HEK293 (cell line): Measurements from ENCODE around the gene KCNA4.

Experiments
- CTCF ChIP-seq: fragments of 450-650 bp; formaldehyde crosslinking; IDR thresholded peaks from 2 replicates; pipeline ENCODE4 v1.5.1; 2016; ENCODE audit warnings: missing biosample characterization, missing genetic modification characterization
- SP3 ChIP-seq: fragments of 450-650 bp; formaldehyde crosslinking; IDR thresholded peaks from 2 replicates; pipeline ENCODE4 v1.5.1; 2016; ENCODE audit warnings: missing biosample characterization, missing genetic modification characterization
- ZBTB20 ChIP-seq: fragments of 450-650 bp; formaldehyde crosslinking; IDR thresholded peaks from 2 replicates; pipeline ENCODE4 v1.5.1; 2016; ENCODE audit warnings: missing biosample characterization, missing genetic modification characterization
- ZNF24 ChIP-seq: fragments of 450-650 bp; formaldehyde crosslinking; IDR thresholded peaks from 2 replicates; pipeline ENCODE4 v1.5.1; 2016; ENCODE audit warnings: missing biosample characterization, missing genetic modification characterization
- ZNF629 ChIP-seq: fragments of 450-650 bp; formaldehyde crosslinking; IDR thresholded peaks from 2 replicates; pipeline ENCODE4 v1.5.1; 2017; ENCODE audit warnings: missing biosample characterization, missing genetic modification characterization
- ZNF792 ChIP-seq: fragments of 450-650 bp; formaldehyde crosslinking; IDR thresholded peaks from 2 replicates; pipeline ENCODE4 v1.5.1; 2016; ENCODE audit warnings: missing biosample characterization, missing genetic modification characterization

- TF ChIP-seq ZNF792 (tag by site-specific recombination), result no peak
- no peak for TF ChIP-seq ZBTB20 (tag by site-specific recombination)
- TF ChIP-seq CTCF, result no peak
- no peak for TF ChIP-seq ZNF24
- no peak for TF ChIP-seq ZNF629 (tag by site-specific recombination)
- no peak for TF ChIP-seq SP3 (tag by site-specific recombination)
Measured at GRCh38 chr11:30009060-30009459, 7.8 kb downstream of the KCNA4 start.
